HepG2 (cell line): ENCODE data around the gene EIF4G2. TPM values are rescaled to one million over a fixed set of nuclear protein-coding genes. Genes with fewer than 3 reads are reported as not detected.

ENCODE experiments used
- FOXO1 ChIP-seq: sonication (generic); formaldehyde crosslinking; IDR thresholded peaks from 2 replicates; pipeline ENCODE4 v1.4.0; 2020; ENCODE audit warnings: missing genetic modification reagents
- NONO ChIP-seq, 2 experiments: fragments of 450-650 bp in 1 of 2; sonication (generic) in 1 of 2; formaldehyde crosslinking in 1 of 2; IDR thresholded peaks in 1 of 2; conservative IDR thresholded peaks in 1 of 2; 2 replicates each; pipeline versions ENCODE4 v1.6.1 to v1.8.0; 2017 to 2022; ENCODE audit warnings: mild to moderate bottlenecking in 1 of 2, missing genetic modification reagents in 1 of 2, moderate library complexity in 1 of 2
- SAP130 ChIP-seq: IDR thresholded peaks from 2 replicates; pipeline ENCODE4 v1.6.1; 2016; ENCODE audit warnings: low read depth
- SNAI1 ChIP-seq: sonication (generic); formaldehyde crosslinking; IDR thresholded peaks from 2 replicates; pipeline ENCODE4 v1.5.0; 2020; ENCODE audit warnings: mild to moderate bottlenecking, missing genetic modification reagents, borderline replicate concordance
- ZMYM4 ChIP-seq: sonication (generic); formaldehyde crosslinking; IDR thresholded peaks from 2 replicates; pipeline ENCODE4 v1.8.1; 2023; ENCODE audit warnings: mild to moderate bottlenecking, missing genetic modification reagents
- ZNF20 ChIP-seq: sonication (generic); formaldehyde crosslinking; IDR thresholded peaks from 2 replicates; pipeline ENCODE4 v1.4.0; 2020; ENCODE audit warnings: mild to moderate bottlenecking, moderate library complexity, missing genetic modification reagents
- ZNF441 ChIP-seq: sonication (generic); formaldehyde crosslinking; IDR thresholded peaks from 2 replicates; pipeline ENCODE4 v1.7.0; 2021; ENCODE audit warnings: missing genetic modification reagents, borderline replicate concordance
- ZNF468 ChIP-seq: sonication (generic); formaldehyde crosslinking; IDR thresholded peaks from 2 replicates; pipeline ENCODE4 v1.8.0; 2022; ENCODE audit warnings: mild to moderate bottlenecking, moderate library complexity, missing genetic modification reagents
- ZNF552 ChIP-seq: sonication (generic); formaldehyde crosslinking; IDR thresholded peaks from 2 replicates; pipeline ENCODE4 v1.9.0; 2022; ENCODE audit warnings: missing genetic modification reagents, mild to moderate bottlenecking, borderline replicate concordance
- ZNF629 ChIP-seq: sonication (generic); formaldehyde crosslinking; conservative IDR thresholded peaks from 2 replicates; pipeline ENCODE4 v1.5.0; 2020; ENCODE audit warnings: missing genetic modification reagents
- ZNF646 ChIP-seq: sonication (generic); formaldehyde crosslinking; IDR thresholded peaks from 2 replicates; pipeline ENCODE4 v1.9.0; 2021; ENCODE audit warnings: mild to moderate bottlenecking, missing genetic modification reagents
- ZNF781 ChIP-seq: sonication (generic); formaldehyde crosslinking; IDR thresholded peaks from 2 replicates; pipeline ENCODE4 v1.5.1; 2020; ENCODE audit warnings: borderline replicate concordance, mild to moderate bottlenecking, missing genetic modification reagents; ENCODE audit errors: not compliant biosample characterization
- ZNF879 ChIP-seq: sonication (generic); formaldehyde crosslinking; IDR thresholded peaks from 2 replicates; pipeline ENCODE4 v1.8.1; 2023; ENCODE audit warnings: missing genetic modification reagents
- polyA plus RNA-seq, 8 experiments: library from polyadenylated mRNA; depleted of rRNA in 3 of 8; stranded (reverse) in 7 of 8; unstranded in 1 of 8; fragments of >200 nt; fragmentation: Illumina TruSeq in 4 of 8; extraction: Trizol in 4 of 8; gene quantifications; 2 replicates each; pipeline versions ENCODE4 v1.2.1 to v1.2.3, GENCODE V29; 2011 to 2016; ENCODE audit warnings: low read depth in 4 of 8, missing spikeins in 1 of 8, mixed read lengths in 1 of 8; ENCODE audit not compliant: insufficient read depth in 1 of 8
- total RNA-seq, 5 experiments: library from RNA; depleted of rRNA; stranded (reverse); fragments of >200 nt; fragmentation: Illumina TruSeq; extraction: Trizol; gene quantifications; 2 replicates each; pipeline ENCODE4 v1.2.3, GENCODE V29; 2016; ENCODE audit warnings: low read depth in 1 of 5
- TF ChIP-seq, protein P1 (sequence below): sonication (generic); formaldehyde crosslinking; conservative IDR thresholded peaks from 2 replicates; pipeline ENCODE4 v1.4.0; 2020; ENCODE audit warnings: mild to moderate bottlenecking, missing genetic modification reagents, moderate library complexity
- TF ChIP-seq, protein P2 (sequence below): sonication (generic); formaldehyde crosslinking; IDR thresholded peaks from 2 replicates; pipeline ENCODE4 v1.4.0; 2020; ENCODE audit warnings: missing genetic modification reagents

EIF4G2 gene
- total and polyA plus RNA-seq, 2 of the 13 experiments (the other 11 are each of a cell fraction or from before 2014, with no cell fraction given): 362 to 546 TPM

- TF ChIP-seq ZNF646 (CRISPR knock-in tag) (no peak), ZNF468 (no peak), ZNF20 (no peak), SAP130 (peak; percentile 54), ZNF781 (CRISPR knock-in tag) (peak; percentile 7), SNAI1 (CRISPR knock-in tag) (0 out of 2 replicates have a peak, but pooled peaks have one; percentile 51), ZNF629 (no peak), ZNF879 (CRISPR knock-in tag) (no peak), ZNF552 (CRISPR knock-in tag) (0 out of 2 replicates have a peak, but pooled peaks have one; percentile 43), NONO (IDR thresholded peaks at IDR 0.05) (no peak), NONO (CRISPR knock-in tag; conservative IDR thresholded peaks at IDR 0.05) (peak; percentile 78), ZMYM4 (CRISPR knock-in tag) (peak; percentile 63), FOXO1 (CRISPR knock-in tag) (peak; percentile 21; the same call in 1 of the 2 replicates), ZNF441 (CRISPR knock-in tag) (0 out of 2 replicates have a peak, but pooled peaks have one; percentile 44)
- TF ChIP-seq, protein P1, sequence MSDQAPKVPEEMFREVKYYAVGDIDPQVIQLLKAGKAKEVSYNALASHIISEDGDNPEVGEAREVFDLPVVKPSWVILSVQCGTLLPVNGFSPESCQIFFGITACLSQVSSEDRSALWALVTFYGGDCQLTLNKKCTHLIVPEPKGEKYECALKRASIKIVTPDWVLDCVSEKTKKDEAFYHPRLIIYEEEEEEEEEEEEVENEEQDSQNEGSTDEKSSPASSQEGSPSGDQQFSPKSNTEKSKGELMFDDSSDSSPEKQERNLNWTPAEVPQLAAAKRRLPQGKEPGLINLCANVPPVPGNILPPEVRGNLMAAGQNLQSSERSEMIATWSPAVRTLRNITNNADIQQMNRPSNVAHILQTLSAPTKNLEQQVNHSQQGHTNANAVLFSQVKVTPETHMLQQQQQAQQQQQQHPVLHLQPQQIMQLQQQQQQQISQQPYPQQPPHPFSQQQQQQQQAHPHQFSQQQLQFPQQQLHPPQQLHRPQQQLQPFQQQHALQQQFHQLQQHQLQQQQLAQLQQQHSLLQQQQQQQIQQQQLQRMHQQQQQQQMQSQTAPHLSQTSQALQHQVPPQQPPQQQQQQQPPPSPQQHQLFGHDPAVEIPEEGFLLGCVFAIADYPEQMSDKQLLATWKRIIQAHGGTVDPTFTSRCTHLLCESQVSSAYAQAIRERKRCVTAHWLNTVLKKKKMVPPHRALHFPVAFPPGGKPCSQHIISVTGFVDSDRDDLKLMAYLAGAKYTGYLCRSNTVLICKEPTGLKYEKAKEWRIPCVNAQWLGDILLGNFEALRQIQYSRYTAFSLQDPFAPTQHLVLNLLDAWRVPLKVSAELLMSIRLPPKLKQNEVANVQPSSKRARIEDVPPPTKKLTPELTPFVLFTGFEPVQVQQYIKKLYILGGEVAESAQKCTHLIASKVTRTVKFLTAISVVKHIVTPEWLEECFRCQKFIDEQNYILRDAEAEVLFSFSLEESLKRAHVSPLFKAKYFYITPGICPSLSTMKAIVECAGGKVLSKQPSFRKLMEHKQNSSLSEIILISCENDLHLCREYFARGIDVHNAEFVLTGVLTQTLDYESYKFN (CRISPR knock-in tag): peak; percentile 37
- TF ChIP-seq, protein P2, sequence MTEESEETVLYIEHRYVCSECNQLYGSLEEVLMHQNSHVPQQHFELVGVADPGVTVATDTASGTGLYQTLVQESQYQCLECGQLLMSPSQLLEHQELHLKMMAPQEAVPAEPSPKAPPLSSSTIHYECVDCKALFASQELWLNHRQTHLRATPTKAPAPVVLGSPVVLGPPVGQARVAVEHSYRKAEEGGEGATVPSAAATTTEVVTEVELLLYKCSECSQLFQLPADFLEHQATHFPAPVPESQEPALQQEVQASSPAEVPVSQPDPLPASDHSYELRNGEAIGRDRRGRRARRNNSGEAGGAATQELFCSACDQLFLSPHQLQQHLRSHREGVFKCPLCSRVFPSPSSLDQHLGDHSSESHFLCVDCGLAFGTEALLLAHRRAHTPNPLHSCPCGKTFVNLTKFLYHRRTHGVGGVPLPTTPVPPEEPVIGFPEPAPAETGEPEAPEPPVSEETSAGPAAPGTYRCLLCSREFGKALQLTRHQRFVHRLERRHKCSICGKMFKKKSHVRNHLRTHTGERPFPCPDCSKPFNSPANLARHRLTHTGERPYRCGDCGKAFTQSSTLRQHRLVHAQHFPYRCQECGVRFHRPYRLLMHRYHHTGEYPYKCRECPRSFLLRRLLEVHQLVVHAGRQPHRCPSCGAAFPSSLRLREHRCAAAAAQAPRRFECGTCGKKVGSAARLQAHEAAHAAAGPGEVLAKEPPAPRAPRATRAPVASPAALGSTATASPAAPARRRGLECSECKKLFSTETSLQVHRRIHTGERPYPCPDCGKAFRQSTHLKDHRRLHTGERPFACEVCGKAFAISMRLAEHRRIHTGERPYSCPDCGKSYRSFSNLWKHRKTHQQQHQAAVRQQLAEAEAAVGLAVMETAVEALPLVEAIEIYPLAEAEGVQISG (CRISPR knock-in tag): peak; percentile 67
These were observed 49.1 kb upstream of the EIF4G2 start, which contains the start of gene ZBED5 (continued) for GRCh38 chr11:10857709-10858438.
